NCI-H146 treated with DMSO at 0.1 percent for 48 hours (cell line): ENCODE measurements around the gene GRK4.
"Not testable (repeated sequence)": the region's sequence is repeated elsewhere in the genome, so short reads cannot be mapped to it uniquely, and the experiment has no call there.

Source experiments
- DNase-seq: peaks from one replicate; lab custom pipeline; 2025; ENCODE audit not compliant: unreplicated experiment; lab: John Stamatoyannopoulos, UW

Gene GRK4

DNA sequence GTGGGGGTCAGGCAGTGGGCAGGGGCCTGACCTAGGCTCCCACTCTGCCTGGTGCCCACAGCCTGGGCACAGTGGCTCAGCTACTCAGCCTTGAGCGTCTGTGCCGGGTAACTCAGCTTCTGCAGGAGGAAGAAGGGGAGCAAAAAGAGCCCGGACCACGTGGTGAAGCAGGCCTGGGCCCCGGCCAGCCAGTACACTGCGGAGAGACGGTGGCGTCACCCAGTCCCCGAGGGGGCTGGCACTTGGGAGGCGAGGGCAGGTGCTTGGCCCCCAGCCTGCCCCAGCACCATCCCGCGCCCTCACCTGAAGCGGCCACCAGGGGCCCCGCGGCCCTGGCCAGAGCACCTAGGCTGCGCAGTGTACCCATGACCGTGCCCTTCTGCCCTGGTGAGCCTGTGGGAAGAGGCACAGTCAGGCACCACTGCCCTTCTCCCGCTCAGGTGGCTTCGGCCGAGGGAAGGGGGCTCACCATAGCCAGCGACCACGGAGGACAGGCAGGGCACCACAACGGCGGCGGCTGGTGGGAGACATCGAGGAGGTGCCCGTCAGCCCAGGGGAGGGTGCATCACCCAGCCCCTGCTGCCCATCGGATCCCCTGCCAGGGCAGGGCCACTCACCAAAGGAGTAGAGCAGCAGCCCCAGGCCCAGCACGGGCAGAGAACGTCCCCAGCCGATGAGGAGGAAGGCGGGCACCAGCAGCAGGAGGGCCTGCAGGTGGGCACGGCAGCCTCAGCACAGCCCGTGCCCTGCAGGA, 32.4 kb upstream of the GRK4 start:
- no peak for DNase-seq

DNA sequence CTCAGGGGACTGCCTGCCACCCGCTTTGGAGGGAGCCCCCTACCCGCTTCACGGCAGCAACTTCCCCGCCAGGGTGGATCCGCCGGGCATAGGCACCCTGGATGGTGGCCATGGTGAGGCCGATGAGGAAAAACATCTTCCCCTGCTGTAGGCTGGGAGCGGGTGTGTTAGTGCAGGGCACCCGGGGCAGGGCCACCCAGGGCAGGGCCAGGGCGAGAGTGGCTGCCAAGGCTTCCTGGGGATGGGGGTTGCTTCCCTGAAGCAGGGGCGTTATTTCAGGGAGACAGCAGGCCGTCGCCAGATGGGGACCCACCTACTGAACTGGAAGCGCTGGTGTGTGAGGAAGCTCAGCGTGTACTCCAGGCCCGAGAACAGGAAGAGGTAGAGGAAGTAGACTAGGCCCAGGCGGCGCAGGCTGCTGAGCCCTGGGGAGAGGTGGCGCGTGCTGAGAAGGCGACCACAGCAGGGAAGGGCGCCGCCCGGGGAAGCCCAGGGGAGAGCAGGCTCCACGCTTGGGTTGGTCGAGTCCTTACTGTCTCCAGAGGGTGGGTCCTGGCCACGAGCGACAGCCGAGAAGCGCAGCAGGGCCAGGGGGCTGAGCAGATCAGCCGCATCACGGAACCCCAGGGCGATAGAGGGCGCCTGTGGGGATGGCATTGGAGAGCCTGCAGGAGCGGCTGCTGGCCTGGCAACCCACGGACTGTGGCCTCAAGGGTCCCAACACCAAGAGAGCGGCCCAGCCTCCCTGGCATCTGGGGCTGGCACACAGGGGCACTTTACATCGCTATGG, 31.7 kb upstream of the GRK4 start:
- DNase-seq: no peak

GRCh38 chr4:2932321-2932950, 30.9 kb upstream of the GRK4 start:
- no peak for DNase-seq

GRCh38 chr4:2932951-2933565, 30.3 kb upstream of the GRK4 start:
- DNase-seq: no peak

GRCh38 chr4:2933566-2934076, 29.8 kb upstream of the GRK4 start:
- DNase-seq: no peak

GRCh38 chr4:2934077-2934812, 29.1 kb upstream of the GRK4 start:
- DNase-seq: no peak

DNA sequence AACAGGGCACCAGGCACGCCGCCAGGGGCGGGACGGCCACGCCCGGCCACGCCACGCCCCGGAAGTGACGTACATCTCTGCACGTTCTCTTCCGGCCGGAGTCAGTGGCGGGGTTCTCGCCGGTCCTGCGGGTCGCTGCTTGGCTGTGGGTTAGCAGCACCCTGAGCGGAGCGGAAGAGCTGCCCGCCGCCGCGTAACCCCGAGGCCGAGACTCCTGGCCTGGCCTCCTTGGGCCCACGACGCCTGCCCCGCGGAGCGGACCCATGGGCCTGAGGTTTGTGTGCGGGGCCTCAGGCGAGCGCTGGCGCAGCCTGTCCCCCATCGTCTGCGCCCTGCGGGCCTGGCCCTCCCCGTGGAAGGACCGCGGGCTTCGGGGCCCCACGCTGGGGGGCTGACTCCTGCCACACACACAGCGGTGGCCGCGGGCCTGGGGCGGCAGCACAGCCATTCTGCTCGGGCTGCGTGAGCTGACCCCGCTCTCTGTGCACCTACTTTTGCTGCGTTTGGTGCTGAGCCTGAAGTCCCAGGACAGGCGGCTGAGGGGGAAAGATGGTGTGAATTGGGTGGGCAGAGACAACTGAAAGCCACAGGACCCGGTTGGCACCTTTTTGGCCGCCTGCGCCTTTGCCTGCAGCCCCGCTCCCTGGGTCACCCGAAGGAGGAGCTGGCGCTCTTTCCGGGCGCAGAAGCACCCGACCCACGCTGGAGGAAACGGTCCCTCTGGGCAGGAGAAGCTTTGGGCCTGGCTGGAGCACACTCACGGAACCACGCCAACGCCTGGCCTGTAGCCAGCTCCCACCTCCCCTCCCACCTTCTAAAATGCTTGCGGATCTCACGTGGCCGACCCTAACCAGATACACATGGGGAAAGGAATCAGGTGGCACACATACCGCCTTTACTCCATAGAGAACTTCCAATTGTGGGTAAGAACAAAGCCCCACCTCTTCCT, 28.3 kb upstream of the GRK4 start:
- DNase-seq: peak; percentile 84

DNA sequence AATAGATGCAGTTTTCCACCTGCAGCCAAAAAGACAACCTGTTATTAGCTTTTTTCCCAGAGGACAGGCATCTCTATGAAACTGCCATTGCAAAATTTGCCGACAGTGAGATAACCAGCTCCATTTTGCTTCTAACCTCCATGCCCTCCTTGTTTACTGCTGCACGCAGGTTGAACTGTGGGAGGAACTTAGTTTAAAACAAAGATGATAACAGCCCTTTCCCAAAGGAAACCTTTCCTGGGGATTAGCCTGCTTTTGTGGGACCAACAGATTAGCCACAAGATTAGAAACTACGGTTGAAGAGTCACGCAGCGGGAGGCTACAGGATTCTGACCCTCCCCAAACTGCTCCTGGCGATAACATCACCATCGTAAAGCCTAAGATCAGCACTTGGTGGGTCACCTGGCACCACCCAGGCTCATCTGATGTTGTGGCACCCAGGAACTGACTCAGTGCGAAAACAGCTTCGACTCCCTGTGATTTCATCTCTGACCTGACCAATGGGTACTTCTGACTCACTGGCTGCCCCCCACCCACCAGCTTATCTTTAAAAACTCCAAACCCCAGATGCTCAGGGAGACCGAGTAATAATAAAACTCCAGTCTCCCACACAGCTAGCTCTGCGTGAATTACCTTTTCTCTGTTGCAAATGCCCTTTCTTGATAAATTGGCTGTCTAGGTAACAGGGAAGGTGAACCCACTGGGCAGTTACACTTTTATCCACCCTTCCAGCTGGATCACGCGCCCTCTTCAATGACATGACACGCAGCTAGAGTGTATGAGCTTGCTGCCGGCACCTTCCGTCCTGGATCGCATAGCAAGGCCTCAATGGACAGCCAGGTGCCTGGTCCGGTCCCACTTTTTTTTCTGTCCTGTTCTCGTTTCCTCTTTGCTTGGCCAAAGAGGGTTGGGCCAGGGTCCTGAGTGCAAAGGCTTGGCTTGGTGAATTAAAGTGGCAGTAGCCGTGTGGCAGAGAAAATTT, 27.3 kb upstream of the GRK4 start:
- DNase-seq: no peak

- DNase-seq: no peak
These were observed 26.6 kb upstream of the GRK4 start for GRCh38 chr4:2936773-2937145.

DNA sequence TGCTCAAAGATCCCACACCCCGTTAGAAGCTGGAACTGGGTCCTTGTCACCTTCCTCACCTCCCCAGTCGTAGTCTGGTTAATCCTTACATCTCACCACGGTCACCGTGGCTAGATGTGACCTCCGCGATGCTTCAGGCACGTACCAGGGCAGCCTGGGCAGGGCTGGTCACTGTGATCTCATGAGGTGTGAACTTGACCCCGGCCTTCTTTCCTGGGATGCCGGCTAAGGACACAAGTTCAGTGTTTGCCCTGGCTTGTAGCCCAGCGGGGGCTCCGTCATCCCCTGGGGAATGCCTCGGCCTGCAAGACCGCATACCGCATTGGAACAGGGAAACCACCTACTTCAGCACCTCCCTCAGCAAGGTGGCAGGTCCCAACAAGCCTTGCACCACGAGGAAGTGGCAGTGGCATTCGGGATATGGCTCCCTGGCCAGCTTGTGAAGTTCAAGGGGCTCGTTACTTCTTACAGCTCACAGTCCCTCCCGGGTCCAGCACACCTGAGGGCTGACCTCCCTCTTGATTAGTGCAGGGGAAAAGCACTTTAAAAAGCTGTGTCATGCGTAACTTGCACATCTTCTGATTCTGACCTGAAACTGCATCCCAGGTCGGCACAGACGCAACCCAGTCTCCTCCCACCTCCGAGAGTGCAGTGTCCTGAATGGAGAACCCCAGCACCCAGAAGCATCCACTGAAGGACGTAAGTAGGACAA, 26.1 kb upstream of the GRK4 start:
- no peak for DNase-seq

DNA sequence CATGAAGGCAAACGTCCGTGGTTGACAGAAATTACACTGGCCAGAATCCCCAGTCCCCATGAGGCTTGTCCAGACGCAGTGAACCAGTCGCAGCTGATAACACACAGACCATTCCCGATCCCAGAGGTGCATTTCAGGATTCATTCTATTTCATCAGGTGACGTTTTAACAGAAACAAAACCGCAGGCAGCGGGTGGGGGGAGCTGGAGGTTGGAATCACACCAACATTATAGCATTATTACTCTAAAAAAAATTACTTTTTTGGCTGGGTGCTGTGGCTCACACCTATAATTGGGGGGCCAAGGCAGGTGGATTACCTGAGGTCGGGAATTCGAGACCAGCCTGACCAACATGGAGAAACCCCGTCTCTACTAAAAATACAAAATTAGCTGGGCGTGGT, 25.4 kb upstream of the GRK4 start:
- DNase-seq: no peak

DNA sequence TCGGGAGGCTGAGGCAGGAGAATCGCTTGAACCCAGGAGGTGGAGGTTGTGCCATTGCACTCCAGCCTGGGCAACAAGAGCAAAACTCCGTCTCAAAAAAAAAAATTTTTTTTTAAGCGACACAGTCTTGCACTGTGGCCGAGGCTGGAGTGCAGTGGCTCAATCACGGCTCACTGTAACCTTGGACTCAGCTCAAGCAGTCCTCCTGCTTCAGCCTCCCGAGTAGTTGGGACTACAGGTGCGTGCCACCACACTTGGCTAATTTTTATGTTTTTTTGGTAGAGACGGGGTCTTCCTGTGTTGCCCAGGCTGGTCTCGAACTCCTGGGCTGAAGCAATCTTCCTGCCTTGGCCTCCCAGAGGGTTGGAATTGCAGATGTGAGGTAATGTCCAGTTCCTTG, 25.0 kb upstream of the GRK4 start:
- DNase-seq: not testable (repeated sequence)

DNA sequence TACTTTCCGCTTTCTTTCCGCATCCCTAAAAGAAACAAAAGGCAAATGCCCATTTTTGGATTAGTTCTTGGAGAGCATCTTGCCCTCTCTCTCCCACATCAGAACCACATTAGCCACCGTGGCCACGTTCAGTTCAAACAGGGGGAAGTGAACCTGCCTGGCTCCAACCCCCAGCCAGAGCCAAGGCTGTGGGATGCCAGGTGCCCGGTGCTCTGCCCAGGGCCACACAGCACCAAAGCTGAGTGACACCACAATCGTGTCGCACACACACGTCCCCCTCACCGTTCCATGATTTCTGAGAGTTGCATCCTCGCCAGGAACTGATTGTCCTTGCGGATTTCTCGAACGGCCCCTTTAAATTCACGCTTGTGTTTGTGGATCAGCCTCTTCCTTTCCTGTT, 24.5 kb upstream of the GRK4 start:
- DNase-seq: no peak

DNA sequence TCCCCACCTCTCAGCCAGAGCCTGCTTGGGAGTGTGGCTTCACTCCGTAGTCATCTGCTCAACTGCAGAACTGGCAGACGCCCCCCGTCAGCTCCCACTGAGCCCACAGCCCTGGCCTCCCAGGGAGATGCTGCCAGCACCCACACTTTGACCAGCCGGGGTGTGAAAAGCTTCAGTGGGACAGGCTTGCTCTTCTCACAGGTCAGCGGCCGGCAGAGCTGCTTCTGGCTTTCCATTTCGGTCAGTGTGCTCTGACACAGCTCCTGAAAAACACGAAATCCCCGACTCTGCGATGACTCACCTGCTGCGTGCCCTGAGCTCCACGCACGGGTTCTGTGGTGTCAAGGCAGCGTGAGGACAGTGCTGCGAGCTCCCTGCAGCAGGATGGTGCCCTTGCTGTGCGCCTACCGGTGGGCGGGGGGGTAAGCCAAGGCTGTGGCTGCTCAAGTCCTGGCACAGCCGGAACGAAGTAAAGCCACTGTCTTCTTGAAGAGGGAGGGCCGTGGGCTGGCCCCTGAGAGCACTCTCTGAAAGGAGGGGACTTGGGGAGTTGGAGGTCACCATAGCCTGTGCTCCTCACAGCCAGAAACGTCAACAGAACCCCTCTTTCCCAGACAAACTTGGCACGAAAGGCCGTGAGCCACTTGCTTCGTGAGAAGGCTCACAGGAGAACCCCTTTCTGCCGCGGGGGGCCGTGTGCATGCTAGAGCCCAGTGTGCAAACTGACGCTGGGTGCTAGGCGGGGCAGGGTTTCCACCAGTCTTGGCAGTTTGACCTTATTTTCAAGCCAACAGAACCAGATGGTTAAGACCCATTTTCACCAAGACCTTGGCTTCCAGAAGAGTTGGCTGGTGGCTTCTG, 23.8 kb upstream of the GRK4 start:
- no peak for DNase-seq

- DNase-seq: no peak
These were observed 22.9 kb upstream of the GRK4 start for GRCh38 chr4:2940267-2941137.
